Bronchial epithelial cell (primary cell): ENCODE results near the gene SLC13A1. TPM values are rescaled to one million over a fixed set of nuclear protein-coding genes. Genes with fewer than 3 reads are reported as not detected.

Experiments used
- DNase-seq: peaks from one replicate; pipeline ENCODE4 v3.0.0-alpha.2; 2010; ENCODE audit warnings: low read depth
- FAIRE-seq: peaks from 2 replicates; lab custom pipeline; 2011; peaks lifted over from hg19 to GRCh38; lab: Jason Lieb, UNC
- H3K27me3 ChIP-seq: 2 replicates; pipeline ENCODE4 v1.5.1; 2011; ENCODE audit warnings: low read length; ENCODE audit not compliant: control insufficient read depth, insufficient read depth
- H3K36me3 ChIP-seq: 2 replicates; pipeline ENCODE4 v1.5.1; 2011; ENCODE audit warnings: low read length; ENCODE audit not compliant: control insufficient read depth, insufficient read depth
- H3K4me3 ChIP-seq: 2 replicates; pipeline ENCODE4 v1.5.1; 2011; ENCODE audit warnings: mild to moderate bottlenecking, low read depth, low read length, control low read depth
- CTCF ChIP-seq: IDR thresholded peaks from 2 replicates; pipeline ENCODE4 v1.5.1; 2011; ENCODE audit warnings: mild to moderate bottlenecking, moderate library complexity, low read length, control low read depth, inconsistent platforms; ENCODE audit not compliant: insufficient read depth, severe bottlenecking
- total RNA-seq: library from RNA; depleted of rRNA; stranded (reverse); fragments of >200 nt; gene quantifications from 2 replicates; pipeline ENCODE4 v1.2.1, GENCODE V29; 2014

SLC13A1 gene
- total RNA-seq, 1 donor from 2014 or later: not detected

DNA sequence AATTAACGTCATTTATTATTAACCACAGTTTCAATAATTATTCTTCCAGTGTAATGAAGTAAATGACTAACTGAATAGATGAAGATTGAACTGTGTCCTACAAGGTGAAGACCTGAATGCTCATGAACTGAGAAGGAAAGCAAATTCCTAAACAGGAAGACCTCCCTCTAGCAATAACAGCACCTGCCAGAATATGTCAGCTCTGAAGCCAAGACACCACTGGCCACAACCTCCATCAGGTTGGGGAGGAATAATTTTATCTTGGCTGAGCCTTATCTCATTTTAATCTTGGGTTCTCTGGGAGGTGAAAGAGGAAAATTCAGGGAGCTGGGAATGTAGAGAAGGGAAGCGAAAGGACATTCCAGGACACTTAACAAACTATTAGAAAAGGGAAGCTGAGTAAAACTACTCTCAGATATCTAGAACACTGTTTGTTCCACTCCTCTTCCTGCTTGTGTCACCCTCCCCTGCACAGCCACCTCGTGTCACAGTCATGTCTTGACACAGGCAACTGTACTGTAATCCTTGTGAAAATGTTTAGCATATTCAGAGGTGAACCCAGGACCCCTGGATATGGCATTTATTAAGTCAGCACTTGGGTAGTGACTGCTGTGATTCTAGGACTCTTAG lies 4.6 kb upstream of the SLC13A1 start:
- no peak for DNase-seq
- no peak for FAIRE-seq
- TF ChIP-seq CTCF: no peak
- Histone ChIP-seq H3K36me3 (no peaks in the 10 kb centered on the region), H3K27me3 (no peaks in the 10 kb centered on the region), H3K4me3 (no peak overlapping the region)

- TF ChIP-seq CTCF: no peak
- no peaks in the 10 kb centered on the region for H3K36me3 ChIP-seq
- H3K27me3 ChIP-seq: no peaks in the 10 kb centered on the region
- no peak overlapping the region for H3K4me3 ChIP-seq
- DNase-seq (peak; percentile 94), FAIRE-seq (no peak)
These were observed 2.1 kb upstream of the SLC13A1 start for GRCh38 chr7:123201901-123202300.

- no peak for TF ChIP-seq CTCF
- Histone ChIP-seq H3K4me3 (no peak overlapping the region), H3K36me3 (no peaks in the 10 kb centered on the region), H3K27me3 (peaks cover 2% of the 10 kb centered on the region)
- FAIRE-seq: no peak
- no peak for DNase-seq
These were observed 809 bp downstream of the SLC13A1 start for GRCh38 chr7:123198668-123199652.

- no peak overlapping the region for H3K4me3 ChIP-seq
- DNase-seq (no peak), FAIRE-seq (no peak)
- peaks cover 2% of the 10 kb centered on the region for H3K27me3 ChIP-seq
- TF ChIP-seq CTCF: no peak
- no peaks in the 10 kb centered on the region for H3K36me3 ChIP-seq
These were observed 1.7 kb downstream of the SLC13A1 start for GRCh38 chr7:123198111-123198510.

GRCh38 chr7:123193235-123193634 lies 6.5 kb downstream of the SLC13A1 start:
- DNase-seq (no peak), FAIRE-seq (no peak)
- Histone ChIP-seq H3K27me3 (peaks cover 2% of the 10 kb centered on the region), H3K4me3 (no peak overlapping the region), H3K36me3 (no peaks in the 10 kb centered on the region)
- TF ChIP-seq CTCF: no peak
